A549 (cell line): ENCODE data around the gene KLHL3. TPM values are rescaled to one million over a fixed set of nuclear protein-coding genes. Genes with fewer than 3 reads are reported as not detected.

Experiments used
- ATAC-seq, 2 experiments: fragments of 200-7000 bp in 1 of 2; fragments of >200 bp in 1 of 2; cut with Nextera tagmentation in 1 of 2; cut with Tn5 transposase in 1 of 2; 3 replicates each; pipeline versions ENCODE4 v1.8.0 to v1.9.1; 2018 to 2020; ENCODE audit warnings: mild to moderate bottlenecking in 1 of 2, moderate library complexity in 1 of 2
- CTCF ChIA-PET: fragments of 300-600 bp; sonication (Branson Sonifier 250); formaldehyde crosslinking; extraction: SDS; loops from one replicate; lab custom pipeline; 2021; ENCODE audit warnings: antibody characterized with exemption, inconsistent platforms; lab: Yijun Ruan, JAX
- POLR2A ChIA-PET: fragments of 350-600 bp; formaldehyde crosslinking; extraction: SDS; loops from one replicate; lab custom pipeline; 2021; ENCODE audit warnings: antibody characterized with exemption, inconsistent platforms; lab: Yijun Ruan, JAX
- DNase-seq, 2 experiments: peaks; one replicate each; pipeline versions ENCODE4 v3.0.0 to v3.0.0-alpha.2; 2011 to 2016; ENCODE audit warnings: low read depth in 1 of 2, low spot score in 1 of 2
- FAIRE-seq: peaks from 2 replicates; lab custom pipeline; 2011; peaks lifted over from hg19 to GRCh38; lab: Jason Lieb, UNC
- H3K27ac ChIP-seq, 2 experiments: fragments of >200 bp; sonication (Bioruptor Twin); formaldehyde crosslinking; 3 replicates each; pipeline ENCODE4 v1.5.1; 2016 to 2017
- H3K4me1 ChIP-seq: fragments of >200 bp; sonication (Bioruptor Twin); formaldehyde crosslinking; 3 replicates; pipeline ENCODE4 v1.6.1; 2016
- H3K4me2 ChIP-seq: fragments of >200 bp; sonication (Bioruptor Twin); formaldehyde crosslinking; 3 replicates; pipeline ENCODE4 v1.6.1; 2016
- H3K4me3 ChIP-seq: fragments of >200 bp; sonication (Bioruptor Twin); formaldehyde crosslinking; 3 replicates; pipeline ENCODE4 v1.5.1; 2016
- H3K9me3 ChIP-seq: fragments of >200 bp; sonication (Bioruptor Twin); formaldehyde crosslinking; 3 replicates; pipeline ENCODE4 v1.6.1; 2016
- ATOH8 ChIP-seq: fragments of 250-450 bp; sonication (Bioruptor Pico); IDR thresholded peaks from 2 replicates; pipeline ENCODE4 v1.5.0; 2020; ENCODE audit warnings: low read depth, mild to moderate bottlenecking, moderate library complexity
- BHLHE40 ChIP-seq: IDR thresholded peaks from 2 replicates; pipeline ENCODE4 v1.6.1; 2012; ENCODE audit warnings: low read depth, low read length, inconsistent platforms
- CEBPB ChIP-seq, 2 experiments: fragments of >200 bp in 1 of 2; sonication (Bioruptor Twin) in 1 of 2; formaldehyde crosslinking in 1 of 2; IDR thresholded peaks; 2 replicates each; pipeline ENCODE4 v1.6.1; 2012 to 2016
- CHD2 ChIP-seq: fragments of 150-350 bp; IDR thresholded peaks from 2 replicates; pipeline ENCODE4 v1.6.1; 2014; ENCODE audit warnings: low read length; ENCODE audit not compliant: partially characterized antibody
- FOXS1 ChIP-seq: fragments of 250-450 bp; sonication (Bioruptor Pico); IDR thresholded peaks from 2 replicates; pipeline ENCODE4 v1.5.0; 2020; ENCODE audit warnings: mild to moderate bottlenecking, moderate library complexity
- HDAC2 ChIP-seq: fragments of 200-600 bp; sonication (generic); IDR thresholded peaks from 2 replicates; pipeline ENCODE4 v1.6.1; 2016
- HES2 ChIP-seq: fragments of >200 bp; sonication (Bioruptor Twin); formaldehyde crosslinking; IDR thresholded peaks from 2 replicates; pipeline ENCODE4 v1.6.1; 2016
- JUN ChIP-seq, 2 experiments: fragments of >200 bp; sonication (Bioruptor Twin); formaldehyde crosslinking; IDR thresholded peaks; 2 replicates in 1 of 2; 3 replicates in 1 of 2; pipeline ENCODE4 v1.6.1; 2016 to 2017
- MAX ChIP-seq: IDR thresholded peaks from 2 replicates; pipeline ENCODE4 v1.6.1; 2012
- MAZ ChIP-seq: fragments of 150-350 bp; IDR thresholded peaks from 2 replicates; pipeline ENCODE4 v1.6.1; 2014; ENCODE audit warnings: antibody characterized with exemption, low read depth, low read length, borderline replicate concordance
- NR3C1 ChIP-seq: fragments of >200 bp; sonication (Bioruptor Twin); formaldehyde crosslinking; IDR thresholded peaks from 3 replicates; pipeline ENCODE4 v1.6.1; 2017
- PHF8 ChIP-seq: fragments of 200-600 bp; sonication (generic); IDR thresholded peaks from 2 replicates; pipeline ENCODE4 v1.6.1; 2016; ENCODE audit warnings: low read depth, mild to moderate bottlenecking, antibody characterized with exemption, moderate library complexity, borderline replicate concordance
- POLR2A ChIP-seq: IDR thresholded peaks from 2 replicates; pipeline ENCODE4 v1.6.1; 2012; ENCODE audit warnings: mild to moderate bottlenecking, low read length
- POLR2AphosphoS2 ChIP-seq: conservative IDR thresholded peaks from 2 replicates; pipeline ENCODE4 v1.6.1; 2012; ENCODE audit warnings: low read length, improper control_type of control experiment, inconsistent platforms
- RAD21 ChIP-seq, 2 experiments: fragments of >200 bp in 1 of 2; sonication (Bioruptor Twin) in 1 of 2; formaldehyde crosslinking in 1 of 2; IDR thresholded peaks in 1 of 2; conservative IDR thresholded peaks in 1 of 2; 2 replicates in 1 of 2; 3 replicates in 1 of 2; pipeline ENCODE4 v1.6.1; 2012 to 2018; ENCODE audit warnings: inconsistent platforms in 1 of 2
- RARB ChIP-seq: fragments of 250-450 bp; sonication (Bioruptor Pico); IDR thresholded peaks from 2 replicates; pipeline ENCODE4 v1.8.0; 2021; ENCODE audit warnings: mild to moderate bottlenecking, moderate library complexity
- RCOR1 ChIP-seq: fragments of 150-350 bp; IDR thresholded peaks from 2 replicates; pipeline ENCODE4 v1.6.1; 2014; ENCODE audit warnings: antibody characterized with exemption, low read length, low read depth
- RFX5 ChIP-seq: fragments of 450-650 bp; IDR thresholded peaks from 2 replicates; pipeline ENCODE4 v1.7.1; 2014; ENCODE audit warnings: antibody characterized with exemption, mild to moderate bottlenecking, moderate library complexity
- RNF2 ChIP-seq: fragments of 200-600 bp; sonication (generic); IDR thresholded peaks from 2 replicates; pipeline ENCODE4 v1.6.1; 2016; ENCODE audit warnings: low read depth, mild to moderate bottlenecking, antibody characterized with exemption, moderate library complexity, borderline replicate concordance
- TP53 ChIP-seq: fragments of 250-450 bp; sonication (Bioruptor Pico); IDR thresholded peaks from 2 replicates; pipeline ENCODE4 v1.5.0; 2021; ENCODE audit warnings: mild to moderate bottlenecking, moderate library complexity
- USF2 ChIP-seq: fragments of 450-650 bp; IDR thresholded peaks from 2 replicates; pipeline ENCODE4 v1.6.1; 2014; ENCODE audit warnings: antibody characterized with exemption
- WGBS: methylation state at CpG from one replicate; pipeline ENCODE4 v1.1.6; 2017; ENCODE audit errors: missing lambda C conversion rate; 5-methylcytosine and 5-hydroxymethylcytosine counted together
- polyA plus RNA-seq, 4 experiments: library from polyadenylated mRNA; depleted of rRNA in 3 of 4; stranded (reverse); fragments of >200 nt; fragmentation: RNase III in 1 of 4; extraction: RNeasy Plus Mini Kit Qiagen cat#74134 plus additional on column Dnase treatment in 1 of 4; gene quantifications; 2 replicates in 3 of 4; 3 replicates in 1 of 4; pipeline ENCODE4 v1.2.3, GENCODE V29; 2011 to 2017

The KLHL3 gene
- polyA plus RNA-seq, 2 of the 4 experiments (the other 2 are of a cell fraction): 0.35 to 1.1 TPM

- no peak for DNase-seq
- no peaks in the 10 kb centered on the region for H3K4me1 ChIP-seq
- H3K9me3 ChIP-seq: no peaks in the 10 kb centered on the region
- no peak for FAIRE-seq
- TF ChIP-seq POLR2A (no peak), HDAC2 (no peak), USF2 (no peak), ATOH8 (CRISPR knock-in tag) (no peak), PHF8 (no peak), RNF2 (no peak)
- no peak overlapping the region for H3K4me3 ChIP-seq
- no peak overlapping the region for H3K4me2 ChIP-seq
- no peak for ATAC-seq
- POLR2A ChIA-PET: no interaction called here
- CTCF ChIA-PET: interaction anchor here (0.7 to 1.5 kb wide), 3 partner anchors 10 to 49 kb away, joined by 3 to 6 read pairs (median 4); no protein-coding TSS in a partner anchor
- H3K27ac ChIP-seq: no peak overlapping the region
- 52% methylated on average over 4 of the region's 4 CpGs for WGBS
Observed at GRCh38 chr5:137679195-137679594, 56.7 kb downstream of the KLHL3 start.

GRCh38 chr5:137672881-137673280, 63.0 kb downstream of the KLHL3 start:
- no peak for ATAC-seq
- H3K27ac ChIP-seq: no peak overlapping the region
- 53% methylated on average over 3 of the region's 3 CpGs for WGBS
- TF ChIP-seq HES2 (no peak), RARB (CRISPR knock-in tag) (no peak), CHD2 (no peak), NR3C1 (no peak), RAD21 (conservative IDR thresholded peaks at IDR 0.05 in 1 of 2, IDR thresholded peaks at IDR 0.05 in 1 of 2) (no peak), POLR2AphosphoS2 (no peak), BHLHE40 (no peak), TP53 (no peak), RNF2 (no peak), RFX5 (no peak), RCOR1 (no peak), CEBPB (IDR thresholded peaks at IDR 0.05) (no peak), MAZ (no peak), USF2 (no peak), FOXS1 (CRISPR knock-in tag) (no peak), MAX (no peak)
- FAIRE-seq: no peak
- H3K4me2 ChIP-seq: no peak overlapping the region
- no peak overlapping the region for H3K4me3 ChIP-seq
- peaks cover 6% of the 10 kb centered on the region; the same call in 1 of the 3 replicates for H3K4me1 ChIP-seq
- no peak for DNase-seq
- ChIA-PET CTCF (interaction anchor here (5.0 kb wide), 1 partner anchor 12 kb away, joined by 35 read pairs; no protein-coding TSS in a partner anchor), POLR2A (no interaction called here)
- no peaks in the 10 kb centered on the region for H3K9me3 ChIP-seq

- FAIRE-seq: no peak
- H3K4me3 ChIP-seq: no peak overlapping the region
- POLR2A ChIA-PET: no interaction called here
- no peak for DNase-seq
- no peaks in the 10 kb centered on the region for H3K9me3 ChIP-seq
- 42% methylated on average over 6 of the region's 6 CpGs for WGBS
- no peak overlapping the region for H3K4me2 ChIP-seq
- no peak overlapping the region for H3K27ac ChIP-seq
- no peak for ATAC-seq
- H3K4me1 ChIP-seq: peaks cover 6% of the 10 kb centered on the region; the same call in 1 of the 3 replicates
- CTCF ChIA-PET: interaction anchor here (1.0 to 5.0 kb wide), 3 partner anchors 11 to 22 kb away, joined by 3 to 35 read pairs (median 3); no protein-coding TSS in a partner anchor
- no peak for TF ChIP-seq JUN (IDR thresholded peaks at IDR 0.05)
- TF ChIP-seq ATOH8 (CRISPR knock-in tag): no peak
- TF ChIP-seq, all 56 proteins: peak for 0
Observed at GRCh38 chr5:137672001-137672400, 63.9 kb downstream of the KLHL3 start.
